ENCODE measurements around the gene EFR3B. TPM values are rescaled to one million over a fixed set of nuclear protein-coding genes. Genes with fewer than 3 reads are reported as not detected.

The EFR3B gene
- total RNA-seq, 1 experiment from 2014 or later = not detected

DNA sequence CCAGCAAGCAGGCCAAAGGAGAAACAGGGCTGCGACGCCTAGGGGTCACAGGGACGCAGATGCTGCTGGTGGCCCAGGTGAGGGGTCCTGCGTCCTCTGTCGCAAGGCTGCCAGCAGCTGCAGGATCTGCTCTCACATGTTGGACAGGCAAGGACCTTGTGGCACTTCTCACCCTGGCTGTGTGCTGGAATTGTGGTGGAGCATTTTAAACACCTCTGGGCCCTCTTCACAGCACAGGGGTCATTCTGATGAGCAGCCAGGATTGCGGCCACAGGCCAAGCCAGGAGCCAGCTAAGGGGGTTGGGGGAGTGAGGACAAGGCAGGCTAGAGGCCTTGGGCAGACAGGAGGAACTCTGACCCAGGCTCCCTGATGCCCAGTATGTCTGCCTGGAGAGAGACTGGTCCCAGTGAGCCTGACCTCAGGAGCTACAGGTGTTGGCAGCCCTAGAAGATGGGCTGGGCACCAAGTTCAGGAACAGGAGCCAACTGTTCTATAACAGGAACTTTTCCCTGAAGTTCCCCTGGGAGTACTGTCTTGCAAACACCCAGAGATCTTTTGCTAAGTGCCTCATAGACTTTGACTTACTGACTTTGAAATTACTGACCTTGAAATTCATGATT lies 40.2 kb downstream of the EFR3B start:
- no peak for DNase-seq
- H2AFZ ChIP-seq = no peak overlapping the region
- H3K79me2 ChIP-seq (ENCODE audit: low read depth) = no peaks in the 10 kb centered on the region
- H3K4me3 ChIP-seq = no peak overlapping the region
- ChIA-PET POLR2A (ENCODE audit: unreplicated experiment) (no interaction called here), CTCF (no interaction called here)
- H3K4me2 ChIP-seq = no peak overlapping the region
- BruUV-seq (replicated peaks) = no TSS peak
- no peaks in the 10 kb centered on the region for H3K9me2 ChIP-seq (ENCODE audit: insufficient read depth)
- H3K36me3 ChIP-seq (ENCODE audit: low read depth) = no peaks in the 10 kb centered on the region
- intact Hi-C loops (cut with micrococcal nuclease; ENCODE audit: unreplicated experiment) = no loop called here
- H3F3A ChIP-seq (ENCODE audit: insufficient read depth, low read depth) = peaks cover 25% of the 10 kb centered on the region
- H3K4me1 ChIP-seq (replicated peaks; ENCODE audit: insufficient read depth) = peaks cover 19% of the 10 kb centered on the region
- H3K27ac ChIP-seq = no peak overlapping the region
- no peaks in the 10 kb centered on the region; the same call in 1 of the 2 replicates for H4K20me1 ChIP-seq (ENCODE audit: insufficient read depth)
- H3K9me3 ChIP-seq (ENCODE audit: insufficient read depth, low read depth) = no peaks in the 10 kb centered on the region
- peaks cover 46% of the 10 kb centered on the region for H3K27me3 ChIP-seq (ENCODE audit: insufficient read depth, low read depth)
- TF ChIP-seq EZH2 (IDR thresholded peaks at IDR 0.05; ENCODE audit: low read depth) = no peak
- TF ChIP-seq, protein P1, sequence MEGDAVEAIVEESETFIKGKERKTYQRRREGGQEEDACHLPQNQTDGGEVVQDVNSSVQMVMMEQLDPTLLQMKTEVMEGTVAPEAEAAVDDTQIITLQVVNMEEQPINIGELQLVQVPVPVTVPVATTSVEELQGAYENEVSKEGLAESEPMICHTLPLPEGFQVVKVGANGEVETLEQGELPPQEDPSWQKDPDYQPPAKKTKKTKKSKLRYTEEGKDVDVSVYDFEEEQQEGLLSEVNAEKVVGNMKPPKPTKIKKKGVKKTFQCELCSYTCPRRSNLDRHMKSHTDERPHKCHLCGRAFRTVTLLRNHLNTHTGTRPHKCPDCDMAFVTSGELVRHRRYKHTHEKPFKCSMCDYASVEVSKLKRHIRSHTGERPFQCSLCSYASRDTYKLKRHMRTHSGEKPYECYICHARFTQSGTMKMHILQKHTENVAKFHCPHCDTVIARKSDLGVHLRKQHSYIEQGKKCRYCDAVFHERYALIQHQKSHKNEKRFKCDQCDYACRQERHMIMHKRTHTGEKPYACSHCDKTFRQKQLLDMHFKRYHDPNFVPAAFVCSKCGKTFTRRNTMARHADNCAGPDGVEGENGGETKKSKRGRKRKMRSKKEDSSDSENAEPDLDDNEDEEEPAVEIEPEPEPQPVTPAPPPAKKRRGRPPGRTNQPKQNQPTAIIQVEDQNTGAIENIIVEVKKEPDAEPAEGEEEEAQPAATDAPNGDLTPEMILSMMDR (conservative IDR thresholded peaks at IDR 0.05) = no peak

DNA sequence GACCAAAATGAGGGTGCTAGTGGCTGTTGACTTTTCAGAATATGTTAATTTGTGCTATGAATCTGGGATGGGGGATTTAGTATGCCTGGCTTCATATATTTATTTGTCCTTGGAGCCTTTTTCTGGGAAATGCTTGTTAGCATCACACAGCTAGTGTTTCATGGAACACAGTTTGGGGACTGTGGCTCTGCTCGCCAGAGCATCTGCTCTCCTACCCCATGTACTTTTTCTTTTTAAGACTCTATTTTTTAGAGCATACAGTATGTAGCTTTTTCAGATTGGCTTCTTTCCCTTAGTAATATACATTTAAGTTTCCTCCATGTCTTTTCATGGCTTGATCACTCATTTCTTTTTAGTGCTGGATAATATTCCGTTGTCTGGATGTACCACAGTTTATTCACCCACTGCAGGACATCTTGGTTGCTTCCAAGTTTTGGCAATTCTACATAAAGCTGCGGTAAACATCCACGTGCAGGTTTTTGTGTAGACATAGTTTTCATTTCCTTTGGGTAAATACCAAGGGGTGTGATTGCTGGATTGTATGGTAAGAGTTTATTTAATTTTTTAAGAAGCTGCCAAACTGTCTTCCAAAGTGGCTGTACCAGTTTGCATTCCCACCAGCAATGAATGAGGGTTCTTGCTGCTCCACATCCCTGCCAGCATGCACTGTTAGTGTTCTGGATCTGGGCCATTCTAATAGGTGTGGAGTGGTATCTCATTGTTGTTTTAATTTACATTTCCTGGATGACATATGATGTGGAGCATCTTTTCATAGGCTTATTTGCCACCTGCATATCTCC lies 44.1 kb downstream of the EFR3B start:
- ChIA-PET CTCF (no interaction called here), POLR2A (ENCODE audit: unreplicated experiment) (no interaction called here)
- Histone ChIP-seq H3K9me3 (ENCODE audit: insufficient read depth, low read depth) (no peaks in the 10 kb centered on the region), H3K9me2 (ENCODE audit: insufficient read depth) (no peaks in the 10 kb centered on the region), H3K4me2 (no peak overlapping the region), H3K36me3 (ENCODE audit: low read depth) (no peaks in the 10 kb centered on the region), H3K79me2 (ENCODE audit: low read depth) (no peaks in the 10 kb centered on the region), H3K27me3 (ENCODE audit: insufficient read depth, low read depth) (peaks cover 53% of the 10 kb centered on the region), H3K4me3 (no peak overlapping the region), H2AFZ (no peak overlapping the region), H4K20me1 (ENCODE audit: insufficient read depth) (no peaks in the 10 kb centered on the region), H3K27ac (no peak overlapping the region), H3K4me1 (replicated peaks; ENCODE audit: insufficient read depth) (no peaks in the 10 kb centered on the region), H3F3A (ENCODE audit: insufficient read depth, low read depth) (no peaks in the 10 kb centered on the region)
- TF ChIP-seq EZH2 (IDR thresholded peaks at IDR 0.05; ENCODE audit: low read depth) = no peak
- TF ChIP-seq, protein P1 (conservative IDR thresholded peaks at IDR 0.05) = no peak
- intact Hi-C loops (cut with micrococcal nuclease; ENCODE audit: unreplicated experiment) = no loop called here
- no peak for DNase-seq
- no TSS peak for BruUV-seq (replicated peaks)

GRCh38 chr2:25088817-25089516 lies 47.1 kb downstream of the EFR3B start:
- no peak for TF ChIP-seq EZH2 (IDR thresholded peaks at IDR 0.05; ENCODE audit: low read depth)
- TF ChIP-seq, protein P1 (conservative IDR thresholded peaks at IDR 0.05) = no peak
- Histone ChIP-seq H3K9me3 (ENCODE audit: insufficient read depth, low read depth) (no peaks in the 10 kb centered on the region), H3K9me2 (ENCODE audit: insufficient read depth) (no peaks in the 10 kb centered on the region), H3K79me2 (ENCODE audit: low read depth) (no peaks in the 10 kb centered on the region), H3F3A (ENCODE audit: insufficient read depth, low read depth) (no peaks in the 10 kb centered on the region), H2AFZ (no peak overlapping the region), H3K4me1 (replicated peaks; ENCODE audit: insufficient read depth) (no peaks in the 10 kb centered on the region), H4K20me1 (ENCODE audit: insufficient read depth) (no peaks in the 10 kb centered on the region), H3K27ac (no peak overlapping the region), H3K4me3 (no peak overlapping the region), H3K36me3 (ENCODE audit: low read depth) (no peaks in the 10 kb centered on the region), H3K27me3 (ENCODE audit: insufficient read depth, low read depth) (peaks cover 33% of the 10 kb centered on the region; the same call in 1 of the 2 replicates), H3K4me2 (no peak overlapping the region)
- intact Hi-C loops (cut with micrococcal nuclease; ENCODE audit: unreplicated experiment) = no loop called here
- no TSS peak for BruUV-seq (replicated peaks)
- ChIA-PET CTCF (no interaction called here), POLR2A (ENCODE audit: unreplicated experiment) (no interaction called here)
- DNase-seq = no peak

Measured in PC-9 (cell line).